Rectal smooth muscle tissue (tissue), 1 donor: ENCODE results near the gene MYD88.

ENCODE experiments used
- H3K27ac ChIP-seq: one replicate; pipeline ENCODE4 v1.7.0; 2013; ENCODE audit warnings: low read depth, low read length, inconsistent platforms
- H3K27me3 ChIP-seq: one replicate; pipeline ENCODE4 v1.7.0; 2013; ENCODE audit warnings: low read length; ENCODE audit not compliant: control insufficient read depth, insufficient read depth
- H3K36me3 ChIP-seq: one replicate; pipeline ENCODE4 v1.7.0; 2013; ENCODE audit warnings: low read length; ENCODE audit not compliant: control insufficient read depth, insufficient read depth
- H3K4me1 ChIP-seq: one replicate; pipeline ENCODE4 v1.7.0; 2013; ENCODE audit warnings: low read length; ENCODE audit not compliant: control insufficient read depth, insufficient read depth
- H3K4me3 ChIP-seq: one replicate; pipeline ENCODE4 v1.7.0; 2013; ENCODE audit warnings: low read length
- H3K9ac ChIP-seq: one replicate; pipeline ENCODE4 v1.7.0; 2013; ENCODE audit warnings: low read length

The MYD88 gene

DNA sequence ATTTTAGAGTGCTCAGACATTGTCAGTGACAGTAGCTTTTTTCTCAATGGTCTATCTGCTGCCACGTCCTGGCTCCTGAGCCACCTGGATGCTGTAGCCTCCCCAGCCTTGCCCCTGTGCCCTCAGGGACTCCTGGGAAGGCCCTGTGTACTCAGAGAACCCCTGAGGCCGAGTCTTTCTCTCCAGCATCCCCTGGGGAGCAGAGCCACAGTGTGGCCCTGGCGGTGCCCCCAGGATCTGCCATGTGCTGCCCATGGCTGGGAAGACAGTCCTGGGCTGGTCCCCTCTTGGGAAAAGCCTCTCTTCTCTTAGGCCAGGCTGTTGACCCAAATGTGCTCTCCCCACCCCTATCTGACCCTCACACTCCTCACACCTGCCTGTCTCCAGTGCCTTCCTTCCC is 5.0 kb downstream of the MYD88 start:
- Histone ChIP-seq H3K4me1 (peaks cover 11% of the 10 kb centered on the region), H3K36me3 (peaks cover 8% of the 10 kb centered on the region), H3K27ac (no peak overlapping the region), H3K27me3 (no peaks in the 10 kb centered on the region), H3K4me3 (no peak overlapping the region), H3K9ac (no peak overlapping the region)

DNA sequence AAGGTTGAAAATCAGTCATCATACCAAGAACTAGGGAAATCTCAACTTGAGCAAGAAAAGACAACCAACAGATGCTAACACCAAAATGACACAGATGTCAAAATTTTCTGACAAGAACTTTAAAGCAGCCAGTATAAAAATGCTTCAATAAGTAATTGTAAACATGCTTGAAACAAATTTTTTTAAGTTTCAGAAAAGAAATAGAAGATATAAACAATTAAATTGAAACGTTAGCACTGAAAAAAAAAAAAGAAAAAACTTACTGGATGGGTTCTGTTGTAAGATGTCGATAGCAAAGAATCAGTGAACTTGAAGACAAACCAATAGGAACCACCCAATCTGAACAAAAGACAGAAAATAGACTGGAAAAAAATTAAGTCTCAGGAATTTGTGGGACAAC is 8.0 kb downstream of the MYD88 start:
- H3K27ac ChIP-seq = no peak overlapping the region
- H3K36me3 ChIP-seq = peaks cover 2% of the 10 kb centered on the region
- no peak overlapping the region for H3K4me3 ChIP-seq
- H3K4me1 ChIP-seq = no peaks in the 10 kb centered on the region
- H3K27me3 ChIP-seq = no peaks in the 10 kb centered on the region
- no peak overlapping the region for H3K9ac ChIP-seq

DNA sequence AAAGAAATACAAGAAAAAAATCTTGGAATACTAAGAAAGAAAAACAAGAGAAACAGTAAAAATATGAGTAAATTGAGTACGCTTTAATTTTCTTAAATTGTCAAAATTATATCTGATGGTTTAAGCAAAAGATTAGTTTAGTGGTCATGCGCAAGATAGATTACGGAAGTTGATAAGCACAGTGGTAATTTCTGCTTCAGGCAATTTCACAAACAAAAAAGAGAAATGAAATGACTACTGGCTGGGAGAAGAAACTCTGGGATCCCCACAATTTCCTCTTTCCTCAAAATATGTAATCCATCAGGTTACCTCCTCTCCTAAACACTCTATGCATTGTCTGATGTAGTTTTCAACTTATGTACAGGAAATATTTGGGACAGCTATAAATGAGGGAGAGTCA is 9.0 kb downstream of the MYD88 start:
- H3K27ac ChIP-seq = no peak overlapping the region
- H3K4me3 ChIP-seq = no peak overlapping the region
- H3K4me1 ChIP-seq = no peaks in the 10 kb centered on the region
- no peak overlapping the region for H3K9ac ChIP-seq
- no peaks in the 10 kb centered on the region for H3K36me3 ChIP-seq
- no peaks in the 10 kb centered on the region for H3K27me3 ChIP-seq

DNA sequence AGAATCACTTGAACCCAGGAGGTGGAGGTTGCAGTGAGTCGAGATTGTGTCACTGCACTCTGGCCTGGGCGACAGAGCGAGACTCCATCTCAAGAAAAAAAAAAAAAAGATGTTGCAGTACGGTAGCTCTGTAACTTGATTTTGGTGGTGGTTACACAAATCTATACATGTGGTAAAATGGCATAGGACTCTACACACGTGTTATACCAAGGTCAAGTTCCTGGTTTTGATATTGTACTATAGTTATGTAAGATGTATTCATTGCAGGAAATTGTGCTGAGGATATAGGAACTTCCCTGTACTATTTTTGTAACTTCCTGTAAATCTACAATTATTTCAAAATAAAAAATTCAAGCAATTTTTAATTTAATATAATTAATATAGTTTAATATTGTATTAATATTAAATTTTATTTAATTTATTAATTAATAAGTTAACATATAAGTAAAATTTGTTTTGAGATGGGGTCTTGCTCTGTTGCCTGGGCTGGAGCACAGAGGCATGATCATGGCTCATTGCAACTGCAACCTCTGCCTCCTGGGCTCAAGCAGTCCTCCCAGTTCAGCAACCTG is 9.9 kb downstream of the MYD88 start:
- no peaks in the 10 kb centered on the region for H3K36me3 ChIP-seq
- no peaks in the 10 kb centered on the region for H3K27me3 ChIP-seq
- no peaks in the 10 kb centered on the region for H3K4me1 ChIP-seq
- H3K27ac ChIP-seq = no peak overlapping the region
- H3K4me3 ChIP-seq = no peak overlapping the region
- H3K9ac ChIP-seq = no peak overlapping the region

DNA sequence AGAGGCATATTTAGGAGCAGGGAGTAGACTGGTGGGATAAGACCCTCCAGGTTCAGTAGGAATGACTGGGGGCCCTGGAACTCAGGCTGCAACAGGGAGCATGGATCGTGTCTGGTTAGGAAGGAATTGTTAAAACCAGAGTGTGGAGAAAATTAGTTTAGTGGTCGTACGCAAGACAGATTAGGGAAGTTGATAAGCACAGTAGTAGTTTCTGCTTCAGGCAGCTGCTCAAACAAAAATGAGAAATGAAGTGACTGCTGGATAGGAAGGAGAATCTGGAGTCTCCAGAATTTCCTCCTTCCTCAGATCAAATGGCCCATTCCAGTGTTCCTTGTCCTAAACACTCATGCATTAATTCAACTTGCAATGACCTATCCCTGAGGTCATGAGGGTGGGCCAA is 11.2 kb downstream of the MYD88 start:
- Histone ChIP-seq H3K4me1 (no peaks in the 10 kb centered on the region), H3K4me3 (no peak overlapping the region), H3K27me3 (no peaks in the 10 kb centered on the region), H3K36me3 (no peaks in the 10 kb centered on the region), H3K27ac (no peak overlapping the region), H3K9ac (no peak overlapping the region)

DNA sequence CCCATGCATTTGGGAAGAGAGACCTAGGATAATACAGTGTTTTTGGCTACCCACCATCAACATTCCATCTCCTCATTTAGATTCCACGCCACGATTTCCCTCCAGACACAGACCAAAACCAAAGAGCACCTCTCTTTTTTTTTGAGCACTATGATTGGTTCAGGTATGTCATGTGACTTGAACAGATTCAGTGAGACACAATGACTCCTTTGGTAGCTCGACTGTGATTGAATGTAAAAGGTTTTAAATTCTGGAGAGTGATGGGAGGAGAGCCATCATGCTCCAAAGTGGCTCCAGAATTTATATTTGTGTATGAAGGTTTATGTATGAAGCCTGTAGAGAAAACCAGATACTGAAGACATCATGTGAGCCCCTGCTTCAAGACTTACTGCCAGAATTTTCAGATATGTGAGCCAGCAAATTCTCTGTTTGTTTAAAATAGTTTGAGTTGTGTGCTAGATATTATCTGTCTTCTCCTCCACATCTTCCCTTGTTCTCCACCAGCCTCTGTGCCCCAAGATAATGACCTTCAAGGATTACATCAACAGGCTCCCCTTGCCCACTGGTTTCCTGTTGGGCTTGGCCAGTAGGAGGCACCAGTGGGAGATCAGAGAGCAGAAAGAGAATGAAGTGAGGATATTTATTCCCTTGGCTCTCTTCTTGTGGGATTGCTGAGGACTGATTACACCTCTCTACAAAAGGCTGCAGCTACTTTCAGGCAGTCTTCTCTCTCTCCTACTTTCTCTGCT is 12.5 kb downstream of the MYD88 start:
- H3K27ac ChIP-seq = no peak overlapping the region

DNA sequence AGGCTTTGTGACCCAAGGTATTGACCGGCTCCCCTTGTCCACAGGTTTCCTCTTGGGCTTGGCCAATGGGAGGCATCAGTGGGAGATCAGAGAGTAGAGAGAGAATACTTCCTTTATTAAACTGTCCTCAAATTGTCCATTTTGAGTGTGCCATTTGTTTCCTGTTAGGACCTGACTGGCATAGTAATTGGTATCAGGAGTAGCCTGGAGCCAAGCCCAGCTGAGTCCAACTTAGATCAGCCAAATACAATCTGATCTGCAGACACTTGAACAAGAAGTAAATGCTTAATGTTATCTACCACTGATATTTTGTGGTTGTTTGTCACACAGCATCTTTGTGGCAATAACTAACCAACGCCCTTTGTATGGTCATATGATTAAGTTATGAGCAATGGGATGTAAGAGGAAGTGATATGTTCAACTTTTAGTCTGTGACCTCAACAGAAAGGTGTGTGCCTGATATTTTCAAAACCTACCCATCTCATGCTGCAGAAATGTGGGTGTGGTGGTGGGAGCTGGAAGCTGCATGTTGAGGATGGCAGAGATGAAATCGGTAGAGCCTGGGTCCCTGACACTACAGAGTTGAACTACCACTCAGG is 13.3 kb downstream of the MYD88 start:
- H3K4me3 ChIP-seq = no peak overlapping the region
- no peak overlapping the region for H3K27ac ChIP-seq
- H3K9ac ChIP-seq = no peak overlapping the region
- no peaks in the 10 kb centered on the region for H3K4me1 ChIP-seq
- H3K27me3 ChIP-seq = no peaks in the 10 kb centered on the region
- no peaks in the 10 kb centered on the region for H3K36me3 ChIP-seq

More for the DNA sequence above, 12.5 kb downstream of the MYD88 start:
- Histone ChIP-seq H3K4me3 (no peak overlapping the region), H3K4me1 (no peaks in the 10 kb centered on the region), H3K36me3 (no peaks in the 10 kb centered on the region), H3K27me3 (no peaks in the 10 kb centered on the region), H3K9ac (no peak overlapping the region)

DNA sequence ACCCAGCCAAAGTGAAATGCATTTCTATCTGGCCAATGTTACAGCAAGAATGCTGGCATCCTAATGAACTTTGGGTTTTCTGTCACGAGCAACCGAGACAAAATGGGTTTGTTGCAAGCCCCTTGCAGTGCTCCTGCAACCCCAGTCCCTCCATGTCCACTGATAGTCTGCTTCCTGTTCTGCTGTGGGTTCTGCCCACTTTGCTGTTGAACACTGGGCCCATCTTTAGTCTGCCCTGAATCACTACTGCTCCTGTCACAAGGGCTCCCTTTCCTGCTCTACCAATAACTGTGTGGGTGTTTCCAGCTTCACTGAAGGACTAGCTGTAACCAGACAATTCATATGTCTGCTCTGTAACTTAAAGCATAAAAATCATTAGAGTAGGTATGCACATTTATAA is 14.1 kb downstream of the MYD88 start:
- Histone ChIP-seq H3K4me3 (no peak overlapping the region), H3K36me3 (no peaks in the 10 kb centered on the region), H3K27ac (no peak overlapping the region), H3K27me3 (no peaks in the 10 kb centered on the region), H3K4me1 (no peaks in the 10 kb centered on the region), H3K9ac (no peak overlapping the region)

DNA sequence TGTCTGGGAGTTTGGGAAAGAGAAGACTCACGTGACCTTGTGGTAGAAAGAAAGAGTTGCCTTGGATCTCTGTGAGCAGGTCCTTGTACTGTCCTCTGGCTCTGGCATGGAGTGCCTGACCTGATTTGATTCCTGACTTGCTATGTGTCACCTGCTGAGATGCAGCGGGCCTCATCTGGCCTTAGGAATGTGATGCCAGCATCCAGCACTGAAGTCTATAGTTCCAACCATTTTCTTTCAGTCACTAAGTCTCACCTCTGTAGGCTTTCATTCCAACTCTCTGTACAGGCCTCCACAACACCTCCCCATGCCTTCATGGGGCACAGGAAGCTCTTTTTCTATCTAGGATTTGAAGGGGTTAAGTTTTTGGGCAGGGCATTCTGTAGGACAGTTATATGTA is 14.8 kb downstream of the MYD88 start:
- H3K9ac ChIP-seq = no peak overlapping the region
- H3K27ac ChIP-seq = no peak overlapping the region
- no peaks in the 10 kb centered on the region for H3K27me3 ChIP-seq
- H3K4me3 ChIP-seq = no peak overlapping the region
- no peaks in the 10 kb centered on the region for H3K4me1 ChIP-seq
- no peaks in the 10 kb centered on the region for H3K36me3 ChIP-seq

DNA sequence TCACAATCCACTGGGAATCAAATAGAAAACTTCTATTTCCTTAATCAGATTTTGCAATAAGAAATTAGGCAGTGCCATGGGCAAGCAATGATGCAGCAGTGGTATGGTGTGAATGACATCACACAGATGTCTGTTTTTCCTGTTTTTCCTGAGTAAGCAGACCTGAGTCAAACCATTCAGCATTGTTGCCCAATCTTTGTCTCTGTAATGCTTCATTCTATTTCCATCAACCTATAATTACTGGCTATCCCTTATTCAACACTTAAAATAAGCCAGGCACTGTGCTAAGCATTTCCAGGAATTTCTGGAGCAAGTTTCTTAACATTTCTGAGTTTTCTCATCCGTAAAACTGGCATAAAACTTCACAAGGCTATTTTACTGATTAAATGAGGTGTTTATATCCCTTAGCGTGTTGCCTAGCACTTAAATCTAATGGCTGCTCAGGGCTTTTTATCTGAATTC is 15.6 kb downstream of the MYD88 start:
- no peak overlapping the region for H3K27ac ChIP-seq
- H3K36me3 ChIP-seq = no peaks in the 10 kb centered on the region
- no peak overlapping the region for H3K9ac ChIP-seq
- no peak overlapping the region for H3K4me3 ChIP-seq
- no peaks in the 10 kb centered on the region for H3K27me3 ChIP-seq
- H3K4me1 ChIP-seq = no peaks in the 10 kb centered on the region

DNA sequence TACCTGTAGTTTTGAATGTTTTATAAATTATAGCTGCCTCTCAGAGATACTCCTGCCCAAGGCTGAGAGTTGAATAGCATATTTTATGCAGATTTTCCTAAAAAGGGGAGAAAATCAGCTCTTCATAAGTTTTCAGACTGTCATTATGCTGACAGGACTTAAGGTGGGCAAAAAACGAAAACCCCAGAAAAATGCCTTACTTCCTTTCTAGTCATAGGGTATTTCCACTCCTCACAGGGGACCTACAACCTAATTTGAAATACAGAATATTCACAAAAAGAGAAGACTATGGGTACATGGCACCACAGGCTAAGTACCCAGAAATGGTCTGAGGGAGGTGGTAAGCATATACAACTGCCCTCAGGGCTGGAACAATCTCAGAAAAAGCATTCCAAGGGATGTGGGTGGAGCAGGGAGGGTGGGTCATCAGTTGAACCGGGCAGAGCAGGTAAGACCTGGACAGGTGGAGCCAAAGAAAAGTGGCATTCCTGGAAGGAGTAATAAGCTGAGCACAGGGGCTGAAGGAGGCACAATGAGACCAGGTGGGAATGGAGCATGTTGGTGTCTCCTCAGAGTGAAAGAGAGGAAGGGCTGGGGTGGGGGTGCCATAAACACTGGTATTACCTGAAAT is 16.3 kb downstream of the MYD88 start:
- H3K4me3 ChIP-seq = no peak overlapping the region
- no peak overlapping the region for H3K27ac ChIP-seq

DNA sequence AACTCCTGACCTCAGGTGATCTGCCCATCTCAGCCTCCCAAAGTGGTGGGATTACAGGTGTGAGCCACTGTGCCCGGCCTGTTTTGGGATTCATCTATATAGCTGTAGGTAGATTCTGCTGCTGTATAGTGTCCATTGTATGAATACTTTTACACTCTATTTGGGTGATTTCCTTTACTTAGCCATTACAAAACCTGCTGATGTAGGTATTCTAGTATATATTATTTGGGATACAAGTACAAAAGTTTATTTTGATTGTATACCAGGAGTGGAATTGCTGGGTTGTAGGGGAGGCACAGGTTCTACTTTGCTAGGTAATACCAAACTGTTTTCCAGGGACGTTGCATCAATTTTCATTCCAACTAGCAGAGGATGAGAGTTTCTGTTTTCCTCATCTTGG is 17.4 kb downstream of the MYD88 start:
- no peaks in the 10 kb centered on the region for H3K4me1 ChIP-seq
- no peaks in the 10 kb centered on the region for H3K27me3 ChIP-seq
- H3K9ac ChIP-seq = no peak overlapping the region
- H3K4me3 ChIP-seq = no peak overlapping the region
- no peaks in the 10 kb centered on the region for H3K36me3 ChIP-seq
- no peak overlapping the region for H3K27ac ChIP-seq

More for the DNA sequence above, 16.3 kb downstream of the MYD88 start:
- H3K4me1 ChIP-seq = no peaks in the 10 kb centered on the region
- no peaks in the 10 kb centered on the region for H3K36me3 ChIP-seq
- H3K9ac ChIP-seq = no peak overlapping the region
- no peaks in the 10 kb centered on the region for H3K27me3 ChIP-seq
